HG03103 (cell line): ENCODE data around the gene BEAN1.
"Not testable (repeated sequence)": the region's sequence is repeated elsewhere in the genome, so short reads cannot be mapped to it uniquely, and the experiment has no call there.

ENCODE experiments used
- ATAC-seq: cut with Tn5 transposase; IDR thresholded peaks from one replicate; pipeline ENCODE4 v1.9.1; 2021; ENCODE audit warnings: low read depth; ENCODE audit not compliant: unreplicated experiment

Gene BEAN1

GRCh38 chr16:66438536-66438935 is 11.4 kb downstream of the BEAN1 start:
- ATAC-seq, result no peak

- no peak for ATAC-seq
Observed at GRCh38 chr16:66439051-66439730, 12.1 kb downstream of the BEAN1 start.

- ATAC-seq, result no peak
Observed at GRCh38 chr16:66440271-66440802, 13.2 kb downstream of the BEAN1 start.

GRCh38 chr16:66440970-66441369 is 13.9 kb downstream of the BEAN1 start:
- ATAC-seq, result no peak

- no peak for ATAC-seq
Observed at GRCh38 chr16:66441586-66442375, 14.7 kb downstream of the BEAN1 start.

GRCh38 chr16:66442502-66443268 is 15.6 kb downstream of the BEAN1 start:
- no peak for ATAC-seq

GRCh38 chr16:66443269-66443652 is 16.2 kb downstream of the BEAN1 start:
- ATAC-seq, result no peak

GRCh38 chr16:66444049-66444481 is 17.0 kb downstream of the BEAN1 start:
- no peak for ATAC-seq

- no peak for ATAC-seq
Observed at GRCh38 chr16:66446737-66447136, 19.6 kb downstream of the BEAN1 start.

GRCh38 chr16:66447491-66447890 is 20.4 kb downstream of the BEAN1 start:
- ATAC-seq, result no peak

- ATAC-seq, result no peak
Observed at GRCh38 chr16:66451548-66451947, 24.5 kb downstream of the BEAN1 start.

GRCh38 chr16:66453230-66453629 is 26.1 kb downstream of the BEAN1 start:
- ATAC-seq, result not testable (repeated sequence)

GRCh38 chr16:66454751-66455150 is 27.7 kb downstream of the BEAN1 start:
- ATAC-seq, result no peak

GRCh38 chr16:66455970-66456369 is 28.9 kb downstream of the BEAN1 start:
- ATAC-seq, result no peak

GRCh38 chr16:66457888-66458287 is 30.8 kb downstream of the BEAN1 start:
- ATAC-seq, result no peak

- ATAC-seq, result no peak
Observed at GRCh38 chr16:66458292-66458691, 31.2 kb downstream of the BEAN1 start.

- ATAC-seq, result no peak
Observed at GRCh38 chr16:66458853-66459252, 31.8 kb downstream of the BEAN1 start.

GRCh38 chr16:66459878-66460277 is 32.8 kb downstream of the BEAN1 start:
- ATAC-seq, result no peak

GRCh38 chr16:66460703-66461102 is 33.6 kb downstream of the BEAN1 start:
- no peak for ATAC-seq

- no peak for ATAC-seq
Observed at GRCh38 chr16:66462912-66463311, 35.8 kb downstream of the BEAN1 start.

- not testable (repeated sequence) for ATAC-seq
Observed at GRCh38 chr16:66465946-66466345, 38.9 kb downstream of the BEAN1 start.
